Testis (tissue), 3 donors: ENCODE measurements around the gene TCF21. TPM values are rescaled to one million over a fixed set of nuclear protein-coding genes. Genes with fewer than 3 reads are reported as not detected.

Experiments used
- DNase-seq: peaks from one replicate; pipeline ENCODE4 v3.0.0-alpha.2; 2019
- H3K27ac ChIP-seq, 2 donors: fragments of 200-600 bp; sonication (generic); one replicate each; pipeline ENCODE4 v1.5.1; 2019
- H3K27me3 ChIP-seq: fragments of 200-600 bp; sonication (generic); one replicate; pipeline ENCODE4 v1.5.1; 2019
- H3K36me3 ChIP-seq: fragments of 200-600 bp; sonication (generic); one replicate; pipeline ENCODE4 v1.5.1; 2017; ENCODE audit warnings: low read depth; ENCODE audit errors: missing control alignments
- H3K4me1 ChIP-seq: fragments of 200-600 bp; sonication (generic); one replicate; pipeline ENCODE4 v1.5.1; 2019
- H3K4me3 ChIP-seq, 2 donors: fragments of 200-600 bp; sonication (generic); one replicate each; pipeline ENCODE4 v1.5.1; 2017 to 2019
- H3K9me3 ChIP-seq: fragments of 200-600 bp; sonication (generic); one replicate; pipeline ENCODE4 v1.5.1; 2017
- POLR2A ChIP-seq: fragments of 450-650 bp; IDR thresholded peaks from one replicate; pipeline ENCODE4 v1.6.1; 2017; ENCODE audit warnings: antibody characterized with exemption, mild to moderate bottlenecking, moderate library complexity
- WGBS, 2 donors: methylation state at CpG; one replicate each; pipeline ENCODE4 v1.1.5; 2018; 5-methylcytosine and 5-hydroxymethylcytosine counted together
- intact Hi-C: fragments of 100-400 bp; cut with DNase I; formaldehyde crosslinking; loops from one replicate; pipeline ENCODE4 v1.15.1; 2023; ENCODE audit warnings: low total_unique reads
- polyA plus RNA-seq: library from polyadenylated mRNA; stranded (reverse); fragments of 350-450 nt; fragmentation: Illumina TruSeq; extraction: RNeasy Lipid Tissue Mini Kit (QIAGEN cat#74804); gene quantifications from one replicate; pipeline ENCODE4 v1.2.3, GENCODE V29; 2014; ENCODE audit warnings: low read depth, low replicate concordance; ENCODE audit not compliant: insufficient read depth
- total RNA-seq, 2 donors: library from RNA; depleted of rRNA; stranded (reverse); fragments of >200 nt; gene quantifications; one replicate each; pipeline ENCODE4 v1.2.3, GENCODE V29; 2016
- TF ChIP-seq, protein P1 (sequence below), 3 experiments: fragments of 450-650 bp in 2 of 3; fragments of 200-600 bp in 1 of 3; sonication (generic) in 1 of 3; IDR thresholded peaks; one replicate each; pipeline ENCODE4 v1.5.1; 2016 to 2019; ENCODE audit warnings: antibody characterized with exemption in 3 of 3, mild to moderate bottlenecking in 2 of 3, moderate library complexity in 1 of 3

TCF21 gene
- total and polyA plus RNA-seq, 3 donors from 2014 or later, result 2.8 to 4.8 (median 3.7) TPM

DNA sequence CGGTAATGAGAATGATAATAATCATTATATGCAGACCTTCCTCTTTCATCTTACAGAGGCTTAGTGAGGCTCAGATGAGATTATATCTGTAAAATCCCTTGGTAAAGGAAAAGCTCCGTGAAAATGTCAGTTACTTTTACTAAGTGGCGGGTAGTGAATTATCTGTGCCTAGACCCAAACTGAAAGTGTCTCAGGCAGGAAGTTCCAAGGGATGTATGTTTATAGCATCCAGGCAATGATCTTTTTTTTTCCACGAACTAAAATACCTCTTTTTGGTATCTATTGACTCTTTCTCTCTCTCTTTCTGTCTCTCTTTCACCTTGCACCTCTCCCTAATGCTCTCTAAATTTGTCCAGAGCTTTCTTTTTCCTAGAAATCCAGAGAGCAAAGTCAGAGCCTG lies 5.0 kb downstream of the TCF21 start:
- TF ChIP-seq, protein P1, sequence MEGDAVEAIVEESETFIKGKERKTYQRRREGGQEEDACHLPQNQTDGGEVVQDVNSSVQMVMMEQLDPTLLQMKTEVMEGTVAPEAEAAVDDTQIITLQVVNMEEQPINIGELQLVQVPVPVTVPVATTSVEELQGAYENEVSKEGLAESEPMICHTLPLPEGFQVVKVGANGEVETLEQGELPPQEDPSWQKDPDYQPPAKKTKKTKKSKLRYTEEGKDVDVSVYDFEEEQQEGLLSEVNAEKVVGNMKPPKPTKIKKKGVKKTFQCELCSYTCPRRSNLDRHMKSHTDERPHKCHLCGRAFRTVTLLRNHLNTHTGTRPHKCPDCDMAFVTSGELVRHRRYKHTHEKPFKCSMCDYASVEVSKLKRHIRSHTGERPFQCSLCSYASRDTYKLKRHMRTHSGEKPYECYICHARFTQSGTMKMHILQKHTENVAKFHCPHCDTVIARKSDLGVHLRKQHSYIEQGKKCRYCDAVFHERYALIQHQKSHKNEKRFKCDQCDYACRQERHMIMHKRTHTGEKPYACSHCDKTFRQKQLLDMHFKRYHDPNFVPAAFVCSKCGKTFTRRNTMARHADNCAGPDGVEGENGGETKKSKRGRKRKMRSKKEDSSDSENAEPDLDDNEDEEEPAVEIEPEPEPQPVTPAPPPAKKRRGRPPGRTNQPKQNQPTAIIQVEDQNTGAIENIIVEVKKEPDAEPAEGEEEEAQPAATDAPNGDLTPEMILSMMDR (IDR thresholded peaks at IDR 0.05), result no peak
- no peak for TF ChIP-seq POLR2A
- H3K27me3 ChIP-seq, result no peaks in the 10 kb centered on the region
- WGBS, 2 donors, result 50 to 51% methylated on average over 4 of the region's 4 CpGs
- H3K9me3 ChIP-seq, result no peaks in the 10 kb centered on the region
- H3K4me3 ChIP-seq, result no peak overlapping the region
- peak overlapping the region; percentile 23 to 91 for H3K27ac ChIP-seq
- DNase-seq, result no peak
- intact Hi-C loops, result no loop called here
- H3K36me3 ChIP-seq, result no peaks in the 10 kb centered on the region
- peaks cover 15% of the 10 kb centered on the region for H3K4me1 ChIP-seq

DNA sequence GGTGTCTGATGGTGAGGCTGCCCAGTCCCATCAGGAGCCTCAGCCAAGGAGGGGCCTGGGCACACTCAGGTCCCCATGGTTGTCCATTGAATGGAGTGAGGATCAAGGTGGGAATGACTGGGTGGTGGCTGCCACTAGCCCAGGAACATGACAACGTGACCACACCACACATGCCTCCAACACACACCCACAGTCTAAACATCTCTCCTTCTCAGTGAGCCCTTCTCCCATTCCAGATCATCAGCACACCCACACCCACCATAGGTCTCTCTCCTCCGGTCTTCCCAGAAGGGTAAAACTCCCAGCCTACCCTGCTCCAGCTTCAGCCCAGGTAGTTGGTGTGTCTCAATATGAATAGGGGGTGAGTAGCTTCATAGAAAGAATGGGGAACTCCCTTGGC lies 5.5 kb downstream of the TCF21 start:
- no peak for DNase-seq
- intact Hi-C loops, result no loop called here
- Histone ChIP-seq H3K27me3 (no peaks in the 10 kb centered on the region), H3K4me3 (no peak overlapping the region), H3K4me1 (peaks cover 15% of the 10 kb centered on the region), H3K36me3 (no peaks in the 10 kb centered on the region), H3K27ac (peak overlapping the region; percentile 29 to 69), H3K9me3 (no peaks in the 10 kb centered on the region)
- 25 to 52% methylated on average over 2 of the region's 2 CpGs for WGBS, 2 donors
- TF ChIP-seq, protein P1 (IDR thresholded peaks at IDR 0.05), result no peak
- no peak for TF ChIP-seq POLR2A

GRCh38 chr6:133894795-133895358 lies 6.0 kb downstream of the TCF21 start:
- no peak for TF ChIP-seq POLR2A
- TF ChIP-seq, protein P1 (IDR thresholded peaks at IDR 0.05), result no peak
- Histone ChIP-seq H3K36me3 (no peaks in the 10 kb centered on the region), H3K9me3 (no peaks in the 10 kb centered on the region), H3K27me3 (no peaks in the 10 kb centered on the region), H3K4me3 (no peak overlapping the region), H3K4me1 (peaks cover 15% of the 10 kb centered on the region), H3K27ac (peak overlapping the region; percentile 29 to 69)
- WGBS, 2 donors, result 17 to 27% methylated on average over 5 of the region's 5 CpGs
- peak; percentile 66 for DNase-seq
- intact Hi-C loops, result no loop called here

- TF ChIP-seq, protein P1 (IDR thresholded peaks at IDR 0.05), result no peak
- TF ChIP-seq POLR2A, result no peak
- Histone ChIP-seq H3K27me3 (no peaks in the 10 kb centered on the region), H3K36me3 (no peaks in the 10 kb centered on the region), H3K27ac (peak overlapping the region; percentile 21 to 69), H3K4me3 (peak overlapping the region; percentile 29 to 46), H3K4me1 (peaks cover 15% of the 10 kb centered on the region), H3K9me3 (no peaks in the 10 kb centered on the region)
- intact Hi-C loops, result no loop called here
- 2 to 8% methylated on average over 8 to 45 of the region's 45 CpGs for whole genome bisulfite sequencing, 2 donors
- peak; percentile 47 for DNase-seq
Measured at GRCh38 chr6:133895573-133896343, 6.8 kb downstream of the TCF21 start.
